Endodermal cell (in vitro differentiated cells): Measurements from ENCODE around the gene GABRB1. TPM values are rescaled to one million over a fixed set of nuclear protein-coding genes. Genes with fewer than 3 reads are reported as not detected.

ENCODE experiments used
- DNase-seq: peaks from one replicate; pipeline ENCODE4 v3.0.0-alpha.2; 2017
- H3K27ac ChIP-seq: 2 replicates; pipeline ENCODE4 v1.5.1; 2013; ENCODE audit warnings: mild to moderate bottlenecking, low read depth, low read length, moderate library complexity
- H3K27me3 ChIP-seq: 2 replicates; pipeline ENCODE4 v1.6.1; 2013; ENCODE audit warnings: mild to moderate bottlenecking, low read length, moderate library complexity; ENCODE audit not compliant: insufficient read depth, control insufficient read depth, poor library complexity, severe bottlenecking
- H3K36me3 ChIP-seq: 2 replicates; pipeline ENCODE4 v1.7.0; 2013; ENCODE audit warnings: mild to moderate bottlenecking, low read length, moderate library complexity; ENCODE audit not compliant: control insufficient read depth, insufficient read depth
- H3K4me1 ChIP-seq: one replicate; pipeline ENCODE4 v1.7.0; 2013; ENCODE audit warnings: low read length; ENCODE audit not compliant: control insufficient read depth, insufficient read depth
- H3K4me3 ChIP-seq: 2 replicates; pipeline ENCODE4 v1.5.1; 2013; ENCODE audit warnings: mild to moderate bottlenecking, low read length, moderate library complexity
- H3K9ac ChIP-seq: 2 replicates; pipeline ENCODE4 v1.6.1; 2013; ENCODE audit warnings: mild to moderate bottlenecking, low read length, moderate library complexity; ENCODE audit not compliant: poor library complexity, severe bottlenecking; ENCODE audit errors: extremely low read depth
- H3K9me3 ChIP-seq: 2 replicates; pipeline ENCODE4 v1.6.1; 2013; ENCODE audit warnings: mild to moderate bottlenecking, low read length, moderate library complexity; ENCODE audit not compliant: control insufficient read depth
- H3K27ac Mint-ChIP-seq: 2 replicates; pipeline ENCODE4 v1.8.0; 2020; ENCODE audit warnings: mixed read lengths
- H3K27me3 Mint-ChIP-seq: 2 replicates; pipeline ENCODE4 v1.8.0; 2021; ENCODE audit warnings: mild to moderate bottlenecking, mixed read lengths; ENCODE audit not compliant: insufficient read depth
- H3K36me3 Mint-ChIP-seq: 2 replicates; pipeline ENCODE4 v1.8.0; 2020; ENCODE audit warnings: low read depth, mixed read lengths
- H3K4me1 Mint-ChIP-seq: 2 replicates; pipeline ENCODE4 v1.8.0; 2020; ENCODE audit warnings: mixed read lengths
- H3K4me3 Mint-ChIP-seq: 2 replicates; pipeline ENCODE4 v1.8.0; 2020; ENCODE audit warnings: mild to moderate bottlenecking, moderate library complexity, mixed read lengths
- H3K9me3 Mint-ChIP-seq: 2 replicates; pipeline ENCODE4 v1.8.0; 2020; ENCODE audit warnings: mild to moderate bottlenecking, mixed read lengths
- WGBS, 2 experiments: methylation state at CpG; one replicate each; pipeline versions ENCODE4 v1.1.5 to v1.1.7; 2013; ENCODE audit warnings: missing lambda C conversion rate in 2 of 2, mixed read lengths in 1 of 2; ENCODE audit not compliant: insufficient coverage in 1 of 2, insufficient read length in 1 of 2; 5-methylcytosine and 5-hydroxymethylcytosine counted together
- total RNA-seq, 2 donors: library from RNA; stranded (reverse); fragmentation: NEBNext Ultra II Directional in 1 of 2; extraction: Animal tissue kit (Norgen Biotek cat#: 25700) in 1 of 2; gene quantifications; 2 replicates in 1 of 2; 3 replicates in 1 of 2; pipeline ENCODE4 v1.2.1, GENCODE V29; 2021
- TF ChIP-seq, protein P1 (sequence below): fragments of 200-600 bp; sonication (generic); conservative IDR thresholded peaks from 2 replicates; pipeline ENCODE4 v1.5.0; 2021; ENCODE audit warnings: antibody characterized with exemption, mild to moderate bottlenecking

Gene GABRB1
- total RNA-seq, 2 donors from 2014 or later: not detected

DNA sequence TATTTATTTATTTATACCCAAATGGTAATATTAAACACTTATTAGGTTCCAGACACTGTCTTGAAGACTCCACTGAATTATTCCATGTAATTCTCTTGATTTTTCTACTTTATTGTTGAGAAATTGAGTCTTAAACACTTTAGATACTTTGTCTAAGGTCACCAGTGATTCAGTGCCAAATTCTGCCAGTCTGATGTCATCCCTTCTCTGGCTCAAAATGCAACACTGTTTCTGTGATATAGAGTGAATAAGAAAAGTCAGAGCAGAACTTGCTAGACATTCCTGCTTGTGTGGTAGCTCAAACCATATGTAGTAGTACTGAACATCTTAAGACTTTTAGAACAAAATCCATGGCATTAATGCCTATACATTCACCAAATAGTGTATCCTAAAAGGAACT is 164.3 kb downstream of the GABRB1 start:
- TF ChIP-seq, protein P1, sequence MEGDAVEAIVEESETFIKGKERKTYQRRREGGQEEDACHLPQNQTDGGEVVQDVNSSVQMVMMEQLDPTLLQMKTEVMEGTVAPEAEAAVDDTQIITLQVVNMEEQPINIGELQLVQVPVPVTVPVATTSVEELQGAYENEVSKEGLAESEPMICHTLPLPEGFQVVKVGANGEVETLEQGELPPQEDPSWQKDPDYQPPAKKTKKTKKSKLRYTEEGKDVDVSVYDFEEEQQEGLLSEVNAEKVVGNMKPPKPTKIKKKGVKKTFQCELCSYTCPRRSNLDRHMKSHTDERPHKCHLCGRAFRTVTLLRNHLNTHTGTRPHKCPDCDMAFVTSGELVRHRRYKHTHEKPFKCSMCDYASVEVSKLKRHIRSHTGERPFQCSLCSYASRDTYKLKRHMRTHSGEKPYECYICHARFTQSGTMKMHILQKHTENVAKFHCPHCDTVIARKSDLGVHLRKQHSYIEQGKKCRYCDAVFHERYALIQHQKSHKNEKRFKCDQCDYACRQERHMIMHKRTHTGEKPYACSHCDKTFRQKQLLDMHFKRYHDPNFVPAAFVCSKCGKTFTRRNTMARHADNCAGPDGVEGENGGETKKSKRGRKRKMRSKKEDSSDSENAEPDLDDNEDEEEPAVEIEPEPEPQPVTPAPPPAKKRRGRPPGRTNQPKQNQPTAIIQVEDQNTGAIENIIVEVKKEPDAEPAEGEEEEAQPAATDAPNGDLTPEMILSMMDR: no peak
- no peak overlapping the region for H3K4me3 Mint-ChIP-seq
- no peak for DNase-seq
- H3K27ac Mint-ChIP-seq: no peak overlapping the region
- no peaks in the 10 kb centered on the region for H3K9me3 Mint-ChIP-seq
- no peaks in the 10 kb centered on the region for H3K36me3 ChIP-seq
- H3K4me1 Mint-ChIP-seq: peaks cover 12% of the 10 kb centered on the region
- H3K27ac ChIP-seq: no peak overlapping the region
- no peak overlapping the region for H3K9ac ChIP-seq
- H3K4me3 ChIP-seq: no peak overlapping the region
- no peaks in the 10 kb centered on the region for H3K9me3 ChIP-seq
- no peaks in the 10 kb centered on the region for H3K36me3 Mint-ChIP-seq
- H3K27me3 Mint-ChIP-seq: no peaks in the 10 kb centered on the region
- H3K4me1 ChIP-seq: peaks cover 6% of the 10 kb centered on the region
- H3K27me3 ChIP-seq: no peaks in the 10 kb centered on the region

DNA sequence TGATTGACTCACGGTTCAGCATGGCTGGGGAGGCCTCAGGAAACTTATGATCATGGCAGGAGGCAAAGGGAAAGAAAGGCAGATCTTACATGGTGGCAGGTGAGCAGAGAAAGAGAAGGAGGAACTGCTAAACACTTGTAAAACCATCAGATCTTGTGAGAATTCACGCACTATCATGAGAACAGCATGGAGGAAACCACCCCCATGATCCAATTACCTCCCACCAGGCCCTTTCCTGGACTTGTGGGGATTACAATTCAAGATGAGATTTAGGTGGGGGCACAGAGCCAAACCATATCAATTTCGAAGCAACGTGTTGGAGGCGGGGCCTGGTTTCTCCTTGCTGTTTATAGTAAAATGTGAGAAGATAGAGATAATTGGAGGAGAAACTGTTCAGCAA is 167.4 kb downstream of the GABRB1 start:
- Mint-ChIP-seq H3K9me3 (no peaks in the 10 kb centered on the region), H3K4me1 (peaks cover 11% of the 10 kb centered on the region), H3K4me3 (no peak overlapping the region), H3K36me3 (no peaks in the 10 kb centered on the region), H3K27ac (no peak overlapping the region), H3K27me3 (no peaks in the 10 kb centered on the region)
- Histone ChIP-seq H3K4me3 (no peak overlapping the region), H3K27me3 (no peaks in the 10 kb centered on the region), H3K9me3 (no peaks in the 10 kb centered on the region), H3K36me3 (no peaks in the 10 kb centered on the region), H3K9ac (no peak overlapping the region), H3K27ac (no peak overlapping the region), H3K4me1 (peaks cover 6% of the 10 kb centered on the region)
- DNase-seq: peak; percentile 70
- TF ChIP-seq, protein P1: no peak
- 63 to 90% methylated on average over 2 to 5 of the region's 5 CpGs for WGBS, 2 experiments

DNA sequence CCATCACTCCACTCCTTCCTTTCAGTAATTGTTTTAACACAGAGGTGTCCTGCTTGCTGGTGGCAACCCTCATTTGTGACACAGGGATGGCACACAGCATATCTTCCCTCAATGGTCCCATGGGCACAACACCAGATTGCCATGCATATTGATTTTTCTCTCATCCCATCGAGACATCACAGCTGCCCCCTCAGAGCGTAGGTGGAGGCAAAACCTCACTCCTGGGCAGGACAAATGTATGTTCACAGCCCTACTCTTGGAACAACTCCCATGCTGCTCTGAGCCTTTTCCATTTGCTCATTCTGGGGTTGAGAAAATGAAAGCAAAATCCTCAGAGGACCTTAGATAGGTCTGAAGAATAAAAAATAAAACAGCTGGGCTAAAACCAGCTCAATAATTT is 172.2 kb downstream of the GABRB1 start:
- H3K9me3 ChIP-seq: no peaks in the 10 kb centered on the region
- Mint-ChIP-seq H3K27me3 (no peaks in the 10 kb centered on the region), H3K4me1 (peaks cover 5% of the 10 kb centered on the region), H3K9me3 (no peaks in the 10 kb centered on the region), H3K36me3 (no peaks in the 10 kb centered on the region), H3K4me3 (no peak overlapping the region), H3K27ac (no peak overlapping the region)
- no peak for DNase-seq
- no peaks in the 10 kb centered on the region for H3K27me3 ChIP-seq
- TF ChIP-seq, protein P1: no peak
- 90% methylated on average over 2 of the region's 2 CpGs; no CpG with 5 or more reads in 1 of the 2 experiments for WGBS, 2 experiments
- no peak overlapping the region for H3K9ac ChIP-seq
- H3K36me3 ChIP-seq: no peaks in the 10 kb centered on the region
- peaks cover 2% of the 10 kb centered on the region for H3K4me1 ChIP-seq
- H3K4me3 ChIP-seq: no peak overlapping the region
- no peak overlapping the region for H3K27ac ChIP-seq
